K562 (cell line): Measurements from ENCODE around the gene FMNL2. TPM values are rescaled to one million over a fixed set of nuclear protein-coding genes. Genes with fewer than 3 reads are reported as not detected.

Experiments used
- ATAC-seq: fragments of 200-7000 bp; cut with Tn5 transposase; 3 replicates; pipeline ENCODE4 v1.9.1; 2020; ENCODE audit warnings: moderate library complexity
- BruUV-seq: library from RNA; stranded (reverse); fragments of 400-500 nt; replicated peaks from 2 replicates; lab custom pipeline; 2021; lab: Mats Ljungman, UMichigan
- CTCF ChIA-PET: fragments of 300-600 bp; formaldehyde crosslinking; extraction: SDS; loops from one replicate; lab custom pipeline; 2021; ENCODE audit warnings: low intra/inter-chr PET ratio; lab: Yijun Ruan, JAX
- POLR2A ChIA-PET: fragments of 300-600, 350-650 bp; sonication (Branson Sonifier 250); formaldehyde crosslinking; extraction: SDS; loops from one replicate; lab custom pipeline; 2021; ENCODE audit warnings: antibody characterized with exemption, inconsistent platforms; lab: Yijun Ruan, JAX
- DNase-seq, 4 experiments: peaks; one replicate each; pipeline versions ENCODE4 v3.0.0 to v3.0.0-alpha.2; 2011 to 2018; ENCODE audit warnings: low spot score in 3 of 4, mixed read lengths in 3 of 4; ENCODE audit errors: extremely low read depth in 1 of 4
- FAIRE-seq: peaks from 2 replicates; lab custom pipeline; 2011; peaks lifted over from hg19 to GRCh38; lab: Jason Lieb, UNC
- H2AFZ ChIP-seq: 2 replicates; pipeline ENCODE4 v1.6.0; 2011; ENCODE audit warnings: low read depth, low read length, control low read depth, inconsistent platforms
- H3K27ac ChIP-seq: fragments of 200-600 bp; 3 replicates; pipeline ENCODE4 v1.8.0; 2011; ENCODE audit warnings: low read depth, mild to moderate bottlenecking, control low read depth, inconsistent platforms, low read length, moderate library complexity, mixed read lengths; ENCODE audit errors: extremely low read depth
- H3K27me3 ChIP-seq, 2 experiments: fragments of 300-600 bp in 1 of 2; 2 replicates in 1 of 2; 3 replicates in 1 of 2; pipeline versions ENCODE4 v1.6.0 to v1.8.0; 2011; ENCODE audit warnings: inconsistent platforms in 2 of 2, low read length in 2 of 2, mild to moderate bottlenecking in 1 of 2, mixed read lengths in 1 of 2, moderate library complexity in 1 of 2; ENCODE audit not compliant: control insufficient read depth in 2 of 2, insufficient read depth in 2 of 2
- H3K36me3 ChIP-seq: fragments of 300-600 bp; 3 replicates; pipeline ENCODE4 v1.8.0; 2011; ENCODE audit warnings: mild to moderate bottlenecking, low read length, inconsistent platforms; ENCODE audit not compliant: control insufficient read depth, insufficient read depth
- H3K4me1 ChIP-seq, 2 experiments: fragments of 200-600 bp in 1 of 2; replicated peaks in 1 of 2; 2 replicates in 1 of 2; 3 replicates in 1 of 2; pipeline versions ENCODE4 v1.5.1 to v1.8.0; 2011; ENCODE audit warnings: inconsistent platforms in 2 of 2, low read length in 2 of 2, mild to moderate bottlenecking in 1 of 2, mixed read lengths in 1 of 2, moderate library complexity in 1 of 2; ENCODE audit not compliant: control insufficient read depth in 2 of 2, insufficient read depth in 2 of 2
- H3K4me2 ChIP-seq: 2 replicates; pipeline ENCODE4 v1.6.1; 2011; ENCODE audit warnings: low read length, control low read depth, inconsistent platforms, mixed read lengths; ENCODE audit not compliant: insufficient read depth
- H3K4me3 ChIP-seq: fragments of 200-600 bp; sonication (generic), shearing (Covaris generic); 2 replicates; pipeline ENCODE4 v1.5.1; 2016; ENCODE audit warnings: control low read depth, inconsistent platforms
- H3K79me2 ChIP-seq: fragments of 200-600 bp; 3 replicates; pipeline ENCODE4 v1.8.0; 2011; ENCODE audit warnings: low read length, inconsistent platforms; ENCODE audit not compliant: control insufficient read depth, insufficient read depth
- H3K9ac ChIP-seq, 2 experiments: 2 replicates each; pipeline versions ENCODE4 v1.6.0 to v1.6.1; 2011; ENCODE audit warnings: low read depth in 2 of 2, low read length in 2 of 2, control low read depth in 1 of 2, inconsistent platforms in 1 of 2, mild to moderate bottlenecking in 1 of 2, mixed read lengths in 1 of 2; ENCODE audit not compliant: insufficient read depth in 1 of 2
- H3K9me1 ChIP-seq: one replicate; pipeline ENCODE4 v1.6.0; 2011; ENCODE audit warnings: inconsistent platforms, mild to moderate bottlenecking, low read length, moderate library complexity; ENCODE audit not compliant: control insufficient read depth, insufficient read depth
- H3K9me3 ChIP-seq: replicated peaks from 2 replicates; pipeline ENCODE4 v1.5.1; 2011; ENCODE audit warnings: low read depth, low read length, inconsistent platforms; ENCODE audit not compliant: control insufficient read depth, insufficient read depth
- H4K20me1 ChIP-seq: replicated peaks from 2 replicates; pipeline ENCODE4 v1.6.1; 2011; ENCODE audit warnings: low read length, inconsistent platforms, mixed read lengths; ENCODE audit not compliant: control insufficient read depth, insufficient read depth
- ATF2 ChIP-seq: sonication (generic); formaldehyde crosslinking; IDR thresholded peaks from 2 replicates; pipeline ENCODE4 v1.8.1; 2022; ENCODE audit warnings: missing genetic modification reagents
- CTCFL ChIP-seq: IDR thresholded peaks from 2 replicates; pipeline ENCODE4 v1.6.1; 2011; ENCODE audit warnings: borderline replicate concordance, low read depth, mild to moderate bottlenecking, moderate library complexity, low read length; ENCODE audit not compliant: insufficient read depth, poor library complexity, severe bottlenecking
- DIDO1 ChIP-seq: fragments of 450-650 bp; IDR thresholded peaks from 2 replicates; pipeline ENCODE4 v1.6.1; 2016; ENCODE audit warnings: low read depth, missing biosample characterization, missing genetic modification characterization
- ESRRB ChIP-seq: fragments of 250-450 bp; sonication (Bioruptor Pico); IDR thresholded peaks from 2 replicates; pipeline ENCODE4 v1.5.0; 2020; ENCODE audit warnings: mild to moderate bottlenecking, moderate library complexity, borderline replicate concordance
- HOMEZ ChIP-seq: fragments of 250-450 bp; sonication (Bioruptor Pico); IDR thresholded peaks from 2 replicates; pipeline ENCODE4 v1.4.0; 2020; ENCODE audit warnings: mild to moderate bottlenecking, moderate library complexity
- KLF6 ChIP-seq: fragments of 250-450 bp; sonication (Bioruptor Pico); IDR thresholded peaks from 2 replicates; pipeline ENCODE4 v1.4.0; 2020; ENCODE audit warnings: mild to moderate bottlenecking, moderate library complexity, borderline replicate concordance
- MTA3 ChIP-seq: fragments of 450-650 bp; formaldehyde crosslinking; IDR thresholded peaks from 2 replicates; pipeline ENCODE4 v1.6.1; 2017; ENCODE audit warnings: mild to moderate bottlenecking, borderline replicate concordance
- POLR3A ChIP-seq: IDR thresholded peaks from 2 replicates; pipeline ENCODE4 v1.6.1; 2011; ENCODE audit warnings: borderline replicate concordance, mild to moderate bottlenecking, moderate library complexity; ENCODE audit not compliant: insufficient read length, insufficient read depth; ENCODE audit errors: extremely low read depth
- SP2 ChIP-seq: IDR thresholded peaks from 2 replicates; pipeline ENCODE4 v1.6.1; 2011; ENCODE audit warnings: mild to moderate bottlenecking, low read depth, low read length, moderate library complexity; ENCODE audit not compliant: poor library complexity, severe bottlenecking; ENCODE audit errors: extremely low read depth
- ZNF143 ChIP-seq: sonication (generic); formaldehyde crosslinking; IDR thresholded peaks from 2 replicates; pipeline ENCODE4 v1.9.0; 2022; ENCODE audit warnings: mild to moderate bottlenecking, missing genetic modification reagents
- ZNF316 ChIP-seq: fragments of 450-650 bp; IDR thresholded peaks from 2 replicates; pipeline ENCODE4 v1.6.1; 2016
- WGBS: fragments of 100-300 bp; shearing (Covaris generic); methylation state at CpG from one replicate; pipeline ENCODE4 v1.1.6; 2016; ENCODE audit warnings: low coverage, mixed read lengths; ENCODE audit not compliant: insufficient coverage; ENCODE audit errors: missing lambda C conversion rate; 5-methylcytosine and 5-hydroxymethylcytosine counted together
- in situ Hi-C: fragments of 300-500 bp; cut with MboI; formaldehyde crosslinking; loops from 4 replicates; pipeline ENCODE4 v1.15.0; 2018; ENCODE audit warnings: inconsistent platforms, mixed read lengths
- intact Hi-C: fragments of 100-400 bp; cut with micrococcal nuclease; formaldehyde crosslinking; loops from 2 replicates; pipeline ENCODE4 v1.14.2; 2022
- polyA plus RNA-seq, 8 experiments: library from polyadenylated mRNA; depleted of rRNA in 4 of 8; stranded (reverse) in 5 of 8; unstranded in 3 of 8; fragments of >200 nt; fragmentation: Nextera tagmentation in 2 of 8; fragmentation: Illumina TruSeq in 1 of 8; extraction: Ambion mirVana in 2 of 8; extraction: Trizol in 1 of 8; gene quantifications; 2 replicates each; pipeline versions ENCODE4 v1.2.1 to v1.2.3, GENCODE V29; 2011 to 2014; ENCODE audit warnings: inconsistent platforms in 1 of 8, missing spikeins in 1 of 8
- total RNA-seq, 7 experiments: library from RNA; depleted of rRNA in 6 of 7; stranded (reverse); fragments of >200 nt in 6 of 7; fragmentation: Illumina TruSeq in 2 of 7; extraction: Trizol in 2 of 7; gene quantifications; 2 replicates each; pipeline versions ENCODE4 v1.2.1 to v1.2.3, GENCODE V29; 2011 to 2021; ENCODE audit warnings: low replicate concordance in 1 of 7

FMNL2 gene
- total and polyA plus RNA-seq, 9 of the 15 experiments (the other 6 are each of a cell fraction or from before 2014, with no cell fraction given), result 0.15 to 0.49 (median 0.24) TPM; not detected in 1

- no peak for ATAC-seq
- no peaks in the 10 kb centered on the region for H3K9me3 ChIP-seq
- no peaks in the 10 kb centered on the region for H3K4me1 ChIP-seq
- in situ Hi-C loops (no loop called here), intact Hi-C loops (no loop called here)
- WGBS, result 0% methylated on average over 5 of the region's 5 CpGs
- FAIRE-seq, result no peak
- TF ChIP-seq ATF2 (no peak), SP2 (no peak), ZNF316 (no peak), POLR3A (no peak), MTA3 (no peak), ESRRB (CRISPR knock-in tag) (no peak), HOMEZ (CRISPR knock-in tag) (no peak), KLF6 (CRISPR knock-in tag) (no peak), DIDO1 (no peak), CTCFL (no peak), ZNF143 (CRISPR knock-in tag) (no peak)
- no peak for DNase-seq
- CTCF ChIA-PET, result interaction anchor here (0.7 kb wide), 1 partner anchor 171 kb away, joined by 3 read pairs; no protein-coding TSS in a partner anchor
- peaks cover 9 to 13% of the 10 kb centered on the region in 2 experiments; a peak in 4 of 5 replicates for H3K27me3 ChIP-seq
- H3K79me2 ChIP-seq, result no peaks in the 10 kb centered on the region
- no peak overlapping the region for H2AFZ ChIP-seq
- POLR2A ChIA-PET, result no interaction called here
- no peak overlapping the region for H3K4me3 ChIP-seq
- no peak overlapping the region for H3K9ac ChIP-seq
- H3K36me3 ChIP-seq, result no peaks in the 10 kb centered on the region
- no peaks in the 10 kb centered on the region for H4K20me1 ChIP-seq
- BruUV-seq, result no TSS peak
- no peak overlapping the region for H3K27ac ChIP-seq
- no peaks in the 10 kb centered on the region for H3K9me1 ChIP-seq
- no peak overlapping the region for H3K4me2 ChIP-seq
Measured at GRCh38 chr2:152350155-152350679, 15.2 kb downstream of the FMNL2 start.
